GM18508 (cell line): ENCODE data around the gene CABP1.

ENCODE experiments used
- ATAC-seq: cut with Tn5 transposase; IDR thresholded peaks from one replicate; pipeline ENCODE4 v1.9.1; 2021; ENCODE audit warnings: moderate number of reproducible peaks; ENCODE audit not compliant: insufficient read depth, unreplicated experiment

Gene CABP1

GRCh38 chr12:120630104-120630892 lies 10.1 kb upstream of the CABP1 start:
- no peak for ATAC-seq

- ATAC-seq = no peak
Measured at GRCh38 chr12:120631097-120631496, 9.3 kb upstream of the CABP1 start.

GRCh38 chr12:120640861-120641833 lies 721 bp downstream of the CABP1 start:
- ATAC-seq = no peak

DNA sequence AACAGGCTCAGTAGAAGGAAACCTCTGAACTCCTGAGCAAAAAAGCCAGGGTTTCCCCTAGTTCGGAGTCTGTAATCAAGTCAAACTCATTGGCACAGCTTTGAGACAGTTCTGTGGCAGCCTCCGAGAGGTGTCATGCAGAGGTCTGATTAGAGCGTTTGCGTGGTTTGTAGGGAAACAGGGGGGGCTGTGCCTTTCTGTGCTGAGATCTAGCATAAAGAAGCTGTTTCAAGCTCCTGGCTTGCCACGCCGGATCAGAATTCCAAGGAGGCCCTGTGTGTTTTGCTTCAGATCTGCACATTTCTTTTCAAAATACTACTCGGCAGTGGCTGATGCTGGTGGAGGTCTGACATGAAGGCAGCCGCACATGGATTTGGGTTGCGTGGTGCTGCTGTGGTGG lies 1.7 kb downstream of the CABP1 start:
- no peak for ATAC-seq

- ATAC-seq = no peak
Measured at GRCh38 chr12:120642826-120643225, 2.4 kb downstream of the CABP1 start.

DNA sequence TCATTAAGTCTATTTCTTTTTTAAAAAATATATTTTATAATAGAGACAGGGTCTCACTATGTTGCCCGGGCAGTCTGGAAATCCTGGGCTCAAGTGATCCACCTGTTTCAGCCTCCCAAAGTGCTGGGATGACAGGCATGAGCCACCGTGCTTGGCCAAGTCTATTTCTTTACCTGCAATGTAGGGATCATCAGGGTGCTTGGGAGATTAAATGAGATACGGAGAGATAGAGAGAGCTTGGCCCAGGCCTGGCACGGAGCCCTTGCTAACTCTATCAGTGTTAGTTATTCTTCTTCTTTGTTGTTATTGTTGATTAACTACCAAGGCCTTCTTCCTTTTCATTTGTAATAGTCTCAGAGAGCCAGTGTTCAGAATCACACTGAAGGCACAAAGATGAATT lies 3.1 kb downstream of the CABP1 start:
- no peak for ATAC-seq

GRCh38 chr12:120646044-120646443 lies 5.6 kb downstream of the CABP1 start:
- ATAC-seq = no peak

GRCh38 chr12:120647375-120647755 lies 6.9 kb downstream of the CABP1 start:
- no peak for ATAC-seq

DNA sequence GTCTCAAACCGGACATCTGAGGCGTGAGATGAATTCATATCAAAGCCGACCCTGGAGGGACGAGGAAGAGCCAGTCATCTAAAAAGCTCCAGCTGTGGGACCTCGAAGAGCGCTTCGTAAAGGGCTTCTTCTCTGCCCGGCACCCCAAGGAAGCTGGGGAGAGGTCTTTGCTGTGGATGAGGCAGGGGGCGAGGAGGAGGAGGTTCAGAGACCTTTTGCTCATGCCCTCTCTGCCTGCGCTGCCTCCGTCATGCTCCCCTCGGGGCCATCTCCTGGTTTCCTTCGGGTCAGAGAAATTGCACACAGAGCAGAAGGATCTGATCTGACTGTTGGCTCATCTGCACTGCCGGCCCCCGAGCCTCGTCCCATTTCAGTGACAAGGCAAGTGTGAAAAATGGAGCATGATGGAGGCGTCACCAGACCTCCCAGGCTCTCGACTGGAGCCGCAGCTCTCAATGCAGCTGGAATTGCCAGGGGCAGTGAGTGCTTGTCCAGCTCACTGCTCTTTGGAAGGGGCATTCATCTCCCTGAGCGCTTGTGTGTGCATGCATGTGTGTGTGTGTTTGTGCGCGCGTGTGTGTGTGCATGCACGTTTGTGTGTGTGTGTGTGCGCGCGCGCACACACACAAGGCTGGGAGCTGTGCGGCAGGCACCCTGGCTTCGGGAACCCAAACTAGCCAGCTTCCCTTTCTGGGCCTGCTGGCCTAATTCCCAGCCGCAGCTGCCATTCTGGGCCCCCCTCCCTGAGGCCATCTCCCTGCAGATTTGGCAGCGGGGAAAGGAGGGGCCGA lies 9.2 kb downstream of the CABP1 start:
- ATAC-seq = no peak

- no peak for ATAC-seq
Measured at GRCh38 chr12:120650233-120650690, 9.8 kb downstream of the CABP1 start.

DNA sequence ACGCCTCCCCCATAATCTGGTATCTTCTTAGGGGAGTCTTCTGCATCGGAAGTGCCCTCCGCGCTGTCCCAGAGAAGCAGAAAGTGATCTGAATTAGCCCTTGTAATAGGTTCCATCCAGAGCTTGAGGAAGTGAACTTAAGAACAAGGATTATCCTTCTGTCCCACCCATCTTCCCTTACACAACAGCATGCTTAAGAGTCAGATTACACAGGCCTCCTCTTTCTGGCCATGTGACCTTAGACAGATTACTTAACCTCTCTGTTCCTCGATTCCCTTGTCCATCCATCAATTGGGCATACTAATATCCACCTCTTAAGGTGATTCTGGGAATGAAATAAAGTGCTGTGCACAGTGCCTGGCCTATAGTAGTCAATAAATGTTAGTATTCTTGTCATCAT lies 11.4 kb downstream of the CABP1 start:
- no peak for ATAC-seq

DNA sequence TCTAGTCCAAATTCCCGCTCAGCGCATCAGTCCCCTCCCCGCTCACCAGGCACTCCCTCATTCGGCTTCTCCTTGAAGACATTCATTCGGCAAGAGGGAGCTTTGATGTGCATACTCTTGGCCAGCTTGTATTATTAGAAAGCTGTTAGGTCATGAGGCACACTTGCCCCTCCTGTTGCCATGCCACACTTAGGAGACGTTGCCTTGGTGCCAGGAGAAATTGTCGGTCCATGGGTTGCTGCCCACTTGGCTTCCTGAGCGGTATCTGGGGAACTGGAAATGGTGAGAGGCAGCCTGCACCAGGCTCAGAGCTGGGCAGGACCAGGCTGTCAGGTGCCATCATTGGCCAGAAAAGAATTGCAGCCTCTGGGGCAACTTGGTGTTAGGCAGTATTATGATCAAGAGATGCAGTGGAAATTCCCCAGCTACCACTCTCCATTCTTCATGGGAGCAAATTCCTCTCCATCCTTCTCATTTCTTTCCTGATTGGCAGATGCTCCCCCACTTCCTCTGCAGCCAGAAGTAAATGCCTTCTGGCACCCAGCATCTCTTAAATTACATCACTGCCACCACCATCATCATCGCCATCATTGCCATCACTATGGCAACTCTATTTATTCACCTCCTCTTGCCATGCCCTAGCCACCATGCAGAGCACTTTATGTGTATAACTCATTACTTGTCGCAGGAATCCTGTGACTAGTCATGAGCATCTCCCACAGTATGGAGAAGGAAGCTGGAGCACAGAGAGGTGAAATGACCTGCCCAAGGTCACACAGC lies 12.4 kb downstream of the CABP1 start:
- no peak for ATAC-seq

GRCh38 chr12:120653611-120654010 lies 13.2 kb downstream of the CABP1 start:
- no peak for ATAC-seq

GRCh38 chr12:120654656-120655055 lies 14.2 kb downstream of the CABP1 start:
- no peak for ATAC-seq

- no peak for ATAC-seq
Measured at GRCh38 chr12:120656008-120656407, 15.6 kb downstream of the CABP1 start.

DNA sequence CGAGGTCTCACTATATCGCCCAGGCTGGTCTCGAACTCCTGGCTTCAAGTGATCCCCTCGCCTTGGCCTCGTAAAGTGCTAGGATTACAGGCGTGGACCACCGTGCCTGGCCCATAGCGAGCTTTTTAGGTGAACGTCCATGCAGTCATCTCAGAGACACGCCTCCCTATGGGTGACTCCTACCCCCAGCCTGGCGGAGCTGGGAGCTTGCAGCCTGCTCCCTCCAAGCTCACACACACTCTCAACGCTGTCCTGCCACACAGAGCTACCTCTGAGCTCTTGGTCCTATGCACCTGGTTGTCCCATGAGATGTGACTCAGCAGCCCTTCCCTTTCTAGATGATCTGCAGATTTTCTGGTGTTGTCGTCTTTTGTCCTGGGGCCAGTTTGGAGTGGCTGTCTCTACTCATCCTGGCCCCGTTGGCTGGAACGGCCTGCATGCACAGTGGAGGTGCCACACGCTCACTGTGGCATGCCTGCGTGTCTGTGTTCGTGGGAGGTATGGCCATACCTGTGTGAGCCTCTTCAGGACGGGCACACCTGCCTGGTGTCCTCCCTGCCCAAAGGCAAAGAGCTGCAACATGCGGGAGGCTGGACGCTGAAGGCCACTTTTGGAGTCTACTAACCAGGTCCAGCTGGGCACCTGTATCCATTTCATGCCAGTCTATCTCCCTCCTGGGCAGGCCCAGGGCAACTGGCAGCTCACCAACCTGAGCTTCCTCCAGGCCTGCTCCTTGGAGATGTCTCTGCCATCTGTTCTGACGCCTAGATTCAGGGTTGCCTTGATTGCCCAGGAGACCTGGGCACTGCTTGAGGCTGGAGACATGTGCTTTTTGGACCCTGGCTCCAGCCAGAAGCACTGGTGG lies 18.1 kb downstream of the CABP1 start:
- ATAC-seq = no peak

DNA sequence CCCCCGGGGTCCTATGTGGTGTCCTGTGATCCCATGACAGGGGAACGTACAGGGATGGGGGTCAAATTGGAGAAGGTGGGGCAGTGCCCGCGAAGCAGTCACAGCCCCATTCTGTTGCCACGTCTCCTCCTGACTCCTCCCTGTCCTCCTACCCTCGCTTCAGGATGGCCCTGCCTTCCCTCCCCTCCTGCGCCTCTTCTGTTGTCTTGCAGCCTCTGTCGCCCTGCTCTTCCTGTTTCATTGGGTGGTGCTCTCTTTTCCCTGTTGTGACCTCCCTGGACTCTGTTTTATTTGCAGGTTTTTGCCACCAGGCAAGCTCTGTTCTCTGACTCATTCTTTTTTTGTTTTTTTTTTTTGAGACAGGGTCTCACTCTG lies 18.7 kb downstream of the CABP1 start:
- no peak for ATAC-seq

GRCh38 chr12:120661432-120661831 lies 21.0 kb downstream of the CABP1 start:
- ATAC-seq = no peak

GRCh38 chr12:120662879-120663278 lies 22.5 kb downstream of the CABP1 start:
- no peak for ATAC-seq
